ENCODE results near the gene LLGL1. TPM values are rescaled to one million over a fixed set of nuclear protein-coding genes. Genes with fewer than 3 reads are reported as not detected.
A peak's percentile ranks its signal among the peaks of the same experiment; 100 is the strongest.

Gene LLGL1
- total and polyA plus RNA-seq, 2 donors (not counting 3 experiments of a cell fraction or from before 2014, with no cell fraction given): 34.9 to 47.1 TPM

GRCh38 chr17:18225642-18226283 is 328 bp downstream of the LLGL1 start:
- H3K4me3 ChIP-seq (replicated peaks in 1 of 3; ENCODE audit: insufficient read depth in 1 of 3, low read depth in 1 of 3, low read length in 3 of 3): peak overlapping the region; percentile 63 to 78 (median 68)
- intact Hi-C loops (cut with micrococcal nuclease) (loop anchor here (1.0 to 2.0 kb wide), 2 partner anchors 36 to 89 kb away; partner anchors contain the start of genes SMCR8 and TOP3A), dilution Hi-C loops (cut with MboI; ENCODE audit: extremely low pct_ligation_motif_present, low sequenced_read_pairs) (no loop called here)
- no peak for TF ChIP-seq CTCF (IDR thresholded peaks at IDR 0.05; ENCODE audit: extremely low read depth in 1 of 2, insufficient read depth in 1 of 2, low read depth in 1 of 2, low read length in 2 of 2)
- TF ChIP-seq POLR2A (IDR thresholded peaks at IDR 0.05; ENCODE audit: low read depth, low read length): peak; percentile 48
- TF ChIP-seq POLR2AphosphoS5 (IDR thresholded peaks at IDR 0.05; ENCODE audit: insufficient read depth, low read depth, low read length): peak; percentile 28
- peak; percentile 63 for FAIRE-seq
- H3K9ac ChIP-seq (replicated peaks; ENCODE audit: extremely low read depth, insufficient read depth, low read length): peak overlapping the region; percentile 84
- no peaks in the 10 kb centered on the region for H3K27me3 ChIP-seq (ENCODE audit: control insufficient read depth in 2 of 2, insufficient read depth in 2 of 2, low read length in 2 of 2)
- H4K20me1 ChIP-seq (replicated peaks; ENCODE audit: control insufficient read depth, extremely low read depth, insufficient read depth, low read length): no peaks in the 10 kb centered on the region
- no peaks in the 10 kb centered on the region for H3K9me3 ChIP-seq (replicated peaks; ENCODE audit: control insufficient read depth, insufficient read depth, low read length)
- peaks cover 45% of the 10 kb centered on the region for H3K79me2 ChIP-seq (ENCODE audit: control insufficient read depth, insufficient read depth, low read length)
- no peaks in the 10 kb centered on the region for H3K9me1 ChIP-seq (replicated peaks; ENCODE audit: control insufficient read depth, extremely low read depth, insufficient read depth, low read length)
- POLR2A ChIA-PET: interaction anchor here (1.6 kb wide), 1 partner anchor 23 kb away, joined by 4 read pairs; no protein-coding TSS in a partner anchor
- no peaks in the 10 kb centered on the region for H3K36me3 ChIP-seq (ENCODE audit: control insufficient read depth in 2 of 2, extremely low read depth in 1 of 2, insufficient read depth in 2 of 2, low read length in 2 of 2)
- peak overlapping the region; percentile 42 for H3K27ac ChIP-seq (ENCODE audit: insufficient read depth, low read depth, low read length)
- DNase-seq (ENCODE audit: low read depth, low spot score): peak; percentile 36
- CTCF ChIA-PET: interaction anchor here (0.9 kb wide), 1 partner anchor 23 kb away, joined by 3 read pairs; no protein-coding TSS in a partner anchor
- BruUV-seq (replicated peaks): no TSS peak
- peaks cover 18% of the 10 kb centered on the region for H3K4me1 ChIP-seq (ENCODE audit: control insufficient read depth, extremely low read depth, insufficient read depth, low read length)
- H2AFZ ChIP-seq (ENCODE audit: low read depth, low read length): peak overlapping the region; percentile 53
- H3K4me2 ChIP-seq (ENCODE audit: insufficient read depth, low read length): peak overlapping the region; percentile 91

DNA sequence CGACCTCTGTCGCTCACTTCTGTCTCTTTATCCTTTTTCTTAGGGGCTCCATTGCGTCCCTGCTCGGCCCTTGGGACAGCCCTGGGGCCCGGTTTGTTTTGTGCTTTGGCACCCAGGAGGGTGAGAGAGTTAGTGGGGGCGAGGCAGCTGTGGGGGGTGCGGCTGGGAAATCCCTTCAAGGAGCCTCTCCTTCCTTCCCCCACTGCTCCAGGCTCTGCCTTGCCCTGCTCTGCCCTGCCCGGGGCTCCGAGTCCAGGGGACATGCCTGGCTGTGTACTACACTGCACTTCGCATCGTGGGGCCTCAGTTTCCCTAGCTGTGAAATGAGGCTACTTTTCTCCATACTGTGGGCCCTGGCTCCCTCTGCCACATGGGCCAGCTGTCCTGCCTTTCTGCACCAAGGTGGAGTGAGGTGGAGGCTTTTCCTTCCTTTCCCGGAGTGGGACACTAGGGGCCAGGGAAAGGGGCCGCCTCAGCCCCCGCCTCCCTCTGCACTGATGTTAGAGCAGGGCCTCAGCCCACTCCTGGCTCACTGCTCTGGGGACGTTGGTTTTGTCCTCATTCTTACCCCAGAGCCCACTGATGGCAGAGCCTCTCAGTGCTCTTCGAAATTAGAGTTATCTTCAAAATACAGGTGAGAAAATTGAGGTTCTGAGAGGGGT is 980 bp downstream of the LLGL1 start:
- dilution Hi-C loops (cut with MboI; ENCODE audit: extremely low pct_ligation_motif_present, low sequenced_read_pairs): no loop called here
- CTCF ChIA-PET: interaction anchor here (0.9 kb wide), 1 partner anchor 22 kb away, joined by 3 read pairs; no protein-coding TSS in a partner anchor

More for the DNA sequence above, 980 bp downstream of the LLGL1 start:
- DNase-seq (ENCODE audit: low read depth, low spot score): no peak
- peak overlapping the region; percentile 91 for H3K4me2 ChIP-seq (ENCODE audit: insufficient read depth, low read length)
- POLR2A ChIA-PET: no interaction called here
- peak overlapping the region; percentile 53 for H2AFZ ChIP-seq (ENCODE audit: low read depth, low read length)
- H3K27ac ChIP-seq (ENCODE audit: insufficient read depth, low read depth, low read length): peak overlapping the region; percentile 42
- intact Hi-C loops (cut with micrococcal nuclease): no loop called here
- H3K79me2 ChIP-seq (ENCODE audit: control insufficient read depth, insufficient read depth, low read length): peaks cover 45% of the 10 kb centered on the region
- H3K36me3 ChIP-seq (ENCODE audit: control insufficient read depth in 2 of 2, extremely low read depth in 1 of 2, insufficient read depth in 2 of 2, low read length in 2 of 2): no peaks in the 10 kb centered on the region
- no peaks in the 10 kb centered on the region for H3K9me1 ChIP-seq (replicated peaks; ENCODE audit: control insufficient read depth, extremely low read depth, insufficient read depth, low read length)
- no peaks in the 10 kb centered on the region for H4K20me1 ChIP-seq (replicated peaks; ENCODE audit: control insufficient read depth, extremely low read depth, insufficient read depth, low read length)
- H3K9me3 ChIP-seq (replicated peaks; ENCODE audit: control insufficient read depth, insufficient read depth, low read length): no peaks in the 10 kb centered on the region
- no peaks in the 10 kb centered on the region for H3K27me3 ChIP-seq (ENCODE audit: control insufficient read depth in 2 of 2, insufficient read depth in 2 of 2, low read length in 2 of 2)
- H3K9ac ChIP-seq (replicated peaks; ENCODE audit: extremely low read depth, insufficient read depth, low read length): peak overlapping the region; percentile 84
- TF ChIP-seq CTCF (IDR thresholded peaks at IDR 0.05; ENCODE audit: extremely low read depth in 1 of 2, insufficient read depth in 1 of 2, low read depth in 1 of 2, low read length in 2 of 2): no peak
- TF ChIP-seq FOS (IDR thresholded peaks at IDR 0.05; ENCODE audit: borderline replicate concordance, insufficient read depth, low read length): no peak
- no peak for TF ChIP-seq GATA2 (IDR thresholded peaks at IDR 0.05; ENCODE audit: insufficient read depth, insufficient read length, low read depth, low read length)
- no peak for TF ChIP-seq EZH2 (IDR thresholded peaks at IDR 0.05; ENCODE audit: borderline replicate concordance, low read depth, low read length, severe bottlenecking)
- no peak for TF ChIP-seq POLR2AphosphoS5 (IDR thresholded peaks at IDR 0.05; ENCODE audit: insufficient read depth, low read depth, low read length)
- TF ChIP-seq MYC (IDR thresholded peaks at IDR 0.05; ENCODE audit: low read depth, low read length): no peak
- TF ChIP-seq MAX (IDR thresholded peaks at IDR 0.05; ENCODE audit: insufficient read depth, insufficient read length): no peak
- TF ChIP-seq POLR2A (IDR thresholded peaks at IDR 0.05; ENCODE audit: low read depth, low read length): no peak
- no peak for TF ChIP-seq JUN (IDR thresholded peaks at IDR 0.05; ENCODE audit: borderline replicate concordance, insufficient read depth, insufficient read length, low read depth)
- peaks cover 12% of the 10 kb centered on the region for H3K4me1 ChIP-seq (ENCODE audit: control insufficient read depth, extremely low read depth, insufficient read depth, low read length)
- TSS peak; percentile 66 for BruUV-seq (replicated peaks)
- peak overlapping the region; percentile 63 to 78 (median 68) for H3K4me3 ChIP-seq (replicated peaks in 1 of 3; ENCODE audit: insufficient read depth in 1 of 3, low read depth in 1 of 3, low read length in 3 of 3)
- FAIRE-seq: peak; percentile 24
